GM19455 (cell line): ENCODE measurements around the gene HTR3E.
A peak's percentile ranks its signal among the peaks of the same experiment; 100 is the strongest.

Experiments used
- ATAC-seq: cut with Tn5 transposase; IDR thresholded peaks from one replicate; pipeline ENCODE4 v1.9.1; 2021; ENCODE audit not compliant: unreplicated experiment

Gene HTR3E

GRCh38 chr3:184154885-184155643 lies 58.2 kb downstream of the HTR3E start, which contains the start of gene DVL3:
Gene DVL3 (plus strand): TSS chr3:184155377. CDS start chr3:184155636, 259 bp downstream.
- ATAC-seq, result peak; percentile 85

- peak; percentile 42 for ATAC-seq
Observed at GRCh38 chr3:184155644-184156521, 59.0 kb downstream of the HTR3E start.

- no peak for ATAC-seq
Observed at GRCh38 chr3:184156522-184156955, 59.7 kb downstream of the HTR3E start.
